ENCODE measurements around the gene PCDHA2.
"Not testable (repeated sequence)": the region's sequence is repeated elsewhere in the genome, so short reads cannot be mapped to it uniquely, and the experiment has no call there.

The PCDHA2 gene

DNA sequence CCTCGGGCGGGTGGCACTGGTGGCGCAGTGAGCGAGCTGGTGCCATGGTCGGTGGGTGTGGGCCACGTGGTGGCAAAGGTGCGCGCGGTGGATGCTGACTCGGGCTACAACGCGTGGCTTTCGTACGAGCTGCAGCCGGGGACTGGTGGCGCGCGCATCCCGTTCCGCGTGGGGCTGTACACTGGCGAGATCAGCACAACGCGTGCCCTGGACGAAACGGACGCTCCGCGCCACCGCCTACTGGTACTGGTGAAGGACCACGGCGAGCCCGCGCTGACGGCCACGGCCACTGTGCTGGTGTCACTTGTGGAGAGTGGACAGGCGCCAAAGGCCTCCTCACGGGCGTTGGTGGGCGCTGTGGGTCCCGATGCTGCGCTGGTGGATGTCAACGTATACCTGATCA, 14.2 kb downstream of the PCDHA2 start:
- in situ Hi-C loops (cut with HindIII; ENCODE audit: low sequenced_read_pairs), result no loop called here

DNA sequence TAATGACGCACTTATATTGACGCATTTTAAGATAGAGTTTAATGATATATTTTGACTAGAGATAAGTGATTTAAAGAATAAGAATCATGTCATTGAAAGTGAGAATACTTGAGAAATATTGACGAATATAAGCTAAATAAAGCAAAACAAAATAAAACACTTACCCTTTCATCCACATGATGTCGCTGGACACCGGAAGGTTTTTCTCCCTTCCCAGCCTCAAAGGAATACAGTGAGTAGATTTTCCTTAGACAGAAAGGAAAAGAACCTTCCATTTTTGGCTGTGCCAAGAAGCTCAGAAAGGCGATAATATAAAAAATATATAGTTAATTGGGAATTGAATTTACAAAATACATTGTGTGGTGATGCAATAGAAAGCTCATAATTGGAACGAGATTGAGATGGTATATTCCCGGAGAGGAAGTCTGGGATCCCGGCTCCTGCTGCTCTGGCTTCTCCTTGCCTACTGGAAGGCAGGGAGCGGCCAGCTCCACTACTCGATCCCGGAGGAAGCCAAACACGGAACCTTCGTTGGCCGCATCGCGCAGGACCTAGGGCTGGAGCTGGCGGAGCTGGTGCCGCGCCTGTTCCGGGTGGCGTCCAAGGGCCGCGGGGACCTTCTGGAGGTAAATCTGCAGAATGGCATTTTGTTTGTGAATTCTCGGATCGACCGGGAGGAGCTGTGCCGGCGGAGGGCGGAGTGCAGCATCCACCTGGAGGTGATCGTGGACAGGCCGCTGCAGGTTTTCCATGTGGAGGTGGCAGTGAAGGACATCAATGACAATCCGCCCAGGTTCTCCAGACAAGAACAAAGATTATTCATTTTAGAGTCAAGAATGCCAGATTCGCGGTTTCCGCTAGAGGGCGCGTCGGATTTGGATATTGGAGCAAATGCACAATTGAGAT, 27.0 kb downstream of the PCDHA2 start, which contains the start of gene PCDHA5:
PCDHA5 (plus strand) TSS at position 239 of the 906 bp plus-strand sequence.
- in situ Hi-C loops (cut with HindIII; ENCODE audit: low sequenced_read_pairs), result no loop called here

DNA sequence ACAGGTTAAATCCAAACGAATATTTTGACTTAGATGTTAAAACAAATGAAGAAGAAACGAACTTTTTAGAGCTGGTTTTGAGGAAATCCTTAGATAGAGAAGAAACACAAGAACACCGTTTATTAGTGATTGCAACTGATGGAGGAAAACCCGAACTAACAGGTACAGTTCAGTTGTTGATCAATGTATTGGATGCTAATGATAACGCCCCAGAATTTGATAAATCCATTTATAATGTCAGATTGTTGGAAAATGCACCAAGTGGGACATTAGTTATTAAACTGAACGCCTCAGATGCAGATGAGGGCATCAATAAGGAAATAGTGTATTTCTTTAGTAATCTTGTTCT, 27.6 kb downstream of the PCDHA2 start:
- in situ Hi-C loops (cut with HindIII; ENCODE audit: low sequenced_read_pairs), result no loop called here

DNA sequence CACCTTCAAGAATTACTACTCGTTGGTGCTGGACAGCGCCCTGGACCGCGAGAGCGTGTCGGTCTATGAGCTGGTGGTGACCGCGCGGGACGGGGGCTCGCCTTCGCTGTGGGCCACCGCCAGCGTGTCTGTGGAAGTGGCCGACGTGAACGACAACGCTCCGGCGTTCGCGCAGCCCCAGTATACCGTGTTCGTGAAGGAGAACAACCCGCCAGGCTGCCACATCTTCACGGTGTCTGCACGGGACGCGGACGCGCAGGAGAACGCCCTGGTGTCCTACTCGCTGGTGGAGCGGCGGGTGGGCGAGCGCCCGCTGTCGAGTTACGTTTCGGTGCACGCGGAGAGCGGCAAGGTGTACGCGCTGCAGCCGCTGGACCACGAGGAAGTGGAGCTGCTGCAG, 28.3 kb downstream of the PCDHA2 start:
- in situ Hi-C loops (cut with HindIII; ENCODE audit: low sequenced_read_pairs), result not testable (repeated sequence)

DNA sequence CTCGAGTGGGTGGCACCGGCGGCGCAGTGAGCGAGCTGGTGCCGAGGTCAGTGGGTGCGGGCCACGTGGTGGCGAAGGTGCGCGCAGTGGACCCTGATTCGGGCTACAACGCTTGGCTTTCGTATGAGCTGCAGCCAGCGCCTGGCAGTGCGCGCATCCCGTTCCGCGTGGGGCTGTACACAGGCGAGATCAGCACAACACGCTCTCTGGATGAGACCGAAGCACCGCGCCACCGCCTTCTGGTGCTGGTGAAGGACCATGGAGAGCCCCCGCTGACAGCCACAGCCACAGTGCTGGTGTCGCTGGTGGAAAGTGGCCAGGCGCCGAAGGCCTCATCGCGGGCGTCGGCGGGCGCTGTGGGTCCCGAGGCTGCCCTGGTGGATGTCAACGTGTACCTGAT, 28.8 kb downstream of the PCDHA2 start:
- in situ Hi-C loops (cut with HindIII; ENCODE audit: low sequenced_read_pairs), result no loop called here

- in situ Hi-C loops (cut with HindIII; ENCODE audit: low sequenced_read_pairs), result no loop called here
Observed at GRCh38 chr5:140827704-140828361, 33.2 kb downstream of the PCDHA2 start, which contains the start of gene PCDHA6. PCDHA6 (plus strand) TSS chr5:140827960; CDS start chr5:140828092, 132 bp downstream.

DNA sequence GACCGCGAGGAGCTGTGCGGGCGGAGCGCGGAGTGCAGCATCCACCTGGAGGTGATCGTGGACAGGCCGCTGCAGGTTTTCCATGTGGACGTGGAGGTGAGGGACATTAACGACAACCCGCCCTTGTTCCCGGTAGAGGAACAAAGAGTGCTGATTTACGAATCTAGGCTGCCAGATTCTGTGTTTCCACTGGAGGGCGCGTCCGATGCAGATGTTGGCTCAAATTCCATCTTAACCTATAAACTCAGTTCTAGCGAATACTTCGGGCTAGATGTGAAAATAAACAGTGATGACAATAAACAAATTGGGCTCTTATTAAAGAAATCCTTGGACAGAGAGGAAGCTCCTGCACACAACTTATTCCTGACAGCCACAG, 33.7 kb downstream of the PCDHA2 start:
- in situ Hi-C loops (cut with HindIII; ENCODE audit: low sequenced_read_pairs), result no loop called here

DNA sequence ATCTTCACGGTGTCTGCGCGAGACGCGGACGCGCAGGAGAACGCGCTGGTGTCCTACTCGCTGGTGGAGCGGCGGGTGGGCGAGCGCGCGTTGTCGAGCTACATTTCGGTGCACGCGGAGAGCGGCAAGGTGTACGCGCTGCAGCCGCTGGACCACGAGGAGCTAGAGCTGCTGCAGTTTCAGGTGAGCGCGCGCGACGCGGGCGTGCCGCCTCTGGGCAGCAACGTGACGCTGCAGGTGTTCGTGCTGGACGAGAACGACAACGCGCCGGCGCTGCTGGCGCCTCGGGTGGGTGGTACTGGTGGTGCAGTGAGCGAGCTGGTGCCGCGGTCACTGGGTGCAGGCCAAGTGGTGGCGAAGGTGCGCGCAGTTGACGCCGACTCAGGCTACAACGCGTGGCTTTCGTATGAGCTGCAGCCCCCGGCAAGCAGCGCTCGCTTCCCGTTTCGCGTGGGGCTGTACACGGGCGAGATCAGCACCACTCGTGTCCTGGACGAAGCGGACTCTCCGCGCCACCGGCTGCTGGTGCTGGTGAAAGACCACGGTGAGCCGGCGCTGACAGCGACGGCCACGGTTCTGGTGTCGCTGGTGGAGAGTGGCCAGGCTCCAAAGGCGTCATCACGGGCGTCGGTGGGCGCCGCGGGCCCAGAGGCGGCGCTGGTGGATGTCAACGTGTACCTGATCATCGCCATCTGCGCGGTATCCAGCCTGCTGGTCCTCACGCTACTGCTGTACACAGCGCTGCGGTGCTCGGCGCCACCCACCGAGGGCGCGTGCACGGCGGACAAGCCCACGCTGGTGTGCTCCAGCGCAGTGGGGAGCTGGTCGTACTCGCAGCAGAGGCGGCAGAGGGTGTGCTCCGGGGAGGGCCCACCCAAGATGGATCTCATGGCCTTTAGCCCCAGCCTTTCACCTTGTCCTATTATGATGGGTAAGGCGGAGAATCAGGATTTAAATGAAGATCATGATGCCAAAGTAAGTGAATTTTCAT, 35.2 kb downstream of the PCDHA2 start:
- in situ Hi-C loops (cut with HindIII; ENCODE audit: low sequenced_read_pairs), result not testable (repeated sequence)

DNA sequence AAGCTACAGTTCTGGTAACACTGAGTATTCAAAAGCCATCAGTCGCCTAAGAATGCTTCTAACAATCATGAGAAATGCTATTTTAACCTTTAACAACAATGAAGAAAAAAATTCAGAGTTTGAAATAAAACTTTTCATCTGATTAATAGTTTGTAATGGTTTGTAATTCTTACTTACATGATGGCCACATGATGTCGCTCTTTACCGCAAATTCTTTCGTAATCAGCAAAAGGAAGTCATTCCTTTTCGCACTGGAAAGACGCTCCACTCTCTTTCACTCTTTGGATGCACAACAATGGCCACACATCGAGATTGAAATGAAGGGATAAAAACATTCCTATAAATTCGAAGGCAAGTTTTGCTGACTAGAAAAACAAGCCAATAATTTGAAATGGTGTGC, 39.3 kb downstream of the PCDHA2 start, which contains the start of gene PCDHA7:
PCDHA7 (plus strand) TSS at position 277 of the 400 bp plus-strand sequence; CDS start at position 392, 115 bp downstream.
- in situ Hi-C loops (cut with HindIII; ENCODE audit: low sequenced_read_pairs), result no loop called here

DNA sequence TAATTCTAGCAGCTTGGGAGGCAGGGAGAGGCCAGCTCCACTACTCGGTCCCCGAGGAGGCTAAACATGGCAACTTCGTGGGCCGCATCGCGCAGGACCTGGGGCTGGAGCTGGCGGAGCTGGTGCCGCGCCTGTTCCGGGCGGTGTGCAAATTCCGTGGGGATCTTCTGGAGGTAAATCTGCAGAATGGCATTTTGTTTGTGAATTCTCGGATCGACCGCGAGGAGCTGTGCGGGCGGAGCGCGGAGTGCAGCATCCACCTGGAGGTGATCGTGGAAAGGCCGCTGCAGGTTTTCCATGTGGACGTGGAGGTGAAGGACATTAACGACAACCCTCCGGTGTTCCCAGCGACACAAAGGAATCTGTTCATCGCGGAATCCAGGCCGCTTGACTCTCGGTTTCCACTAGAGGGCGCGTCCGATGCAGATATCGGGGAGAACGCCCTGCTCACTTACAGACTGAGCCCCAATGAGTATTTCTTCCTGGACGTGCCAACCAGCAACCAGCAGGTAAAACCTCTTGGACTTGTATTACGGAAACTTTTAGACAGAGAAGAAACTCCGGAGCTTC, 39.9 kb downstream of the PCDHA2 start:
- in situ Hi-C loops (cut with HindIII; ENCODE audit: low sequenced_read_pairs), result not testable (repeated sequence)

- in situ Hi-C loops (cut with HindIII; ENCODE audit: low sequenced_read_pairs), result no loop called here
Observed at GRCh38 chr5:140835622-140836510, 41.2 kb downstream of the PCDHA2 start.

DNA sequence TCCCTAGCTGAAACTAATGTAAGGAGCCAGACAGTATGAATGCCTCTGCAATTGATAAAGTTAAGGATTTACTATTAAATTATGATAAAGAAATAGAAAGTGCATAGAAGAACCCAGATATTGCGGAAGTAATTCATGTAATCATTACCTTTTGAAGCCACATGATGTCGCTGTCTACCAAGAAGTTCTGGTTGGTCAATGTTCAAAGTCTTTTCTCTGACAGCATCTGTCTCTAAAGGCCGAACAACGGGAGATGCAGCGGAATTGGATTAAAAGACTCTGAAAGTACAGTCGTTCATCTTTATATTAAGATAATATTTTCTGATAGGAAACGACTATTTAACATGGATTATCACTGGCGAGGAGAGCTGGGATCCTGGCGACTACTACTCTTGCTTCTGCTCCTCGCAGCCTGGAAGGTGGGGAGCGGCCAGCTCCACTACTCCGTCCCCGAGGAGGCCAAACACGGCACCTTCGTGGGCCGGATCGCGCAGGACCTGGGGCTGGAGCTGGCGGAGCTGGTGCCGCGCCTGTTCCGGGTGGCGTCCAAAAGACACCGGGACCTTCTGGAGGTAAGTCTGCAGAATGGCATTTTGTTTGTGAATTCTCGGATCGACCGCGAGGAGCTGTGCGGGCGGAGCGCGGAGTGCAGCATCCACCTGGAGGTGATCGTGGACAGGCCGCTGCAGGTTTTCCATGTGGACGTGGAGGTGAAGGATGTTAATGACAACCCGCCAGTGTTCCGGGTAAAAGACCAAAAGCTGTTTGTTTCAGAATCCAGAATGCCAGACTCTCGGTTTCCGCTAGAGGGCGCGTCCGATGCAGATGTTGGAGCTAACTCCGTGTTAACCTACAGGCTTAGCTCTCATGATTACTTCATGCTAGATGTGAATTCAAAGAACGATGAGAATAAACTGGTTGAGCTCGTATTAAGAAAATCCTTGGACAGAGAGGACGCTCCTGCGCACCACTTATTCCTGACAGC, 46.6 kb downstream of the PCDHA2 start, which contains the start of gene PCDHA8:
PCDHA8 (plus strand) TSS at position 210 of the 985 bp plus-strand sequence; CDS start at position 345, 135 bp downstream.
- in situ Hi-C loops (cut with HindIII; ENCODE audit: low sequenced_read_pairs), result no loop called here

GRCh38 chr5:140842798-140843733, 48.4 kb downstream of the PCDHA2 start:
- in situ Hi-C loops (cut with HindIII; ENCODE audit: low sequenced_read_pairs), result no loop called here

Measured in DLD1 (cell line).